A673 (cell line): ENCODE data around the gene LIMA1. TPM values are rescaled to one million over a fixed set of nuclear protein-coding genes. Genes with fewer than 3 reads are reported as not detected.

Source experiments
- BruUV-seq: library from RNA; stranded (reverse); fragments of 400-500 nt; replicated peaks from 2 replicates; lab custom pipeline; 2021; lab: Mats Ljungman, UMichigan
- CTCF ChIA-PET: fragments of 300-600 bp; sonication (Branson Sonifier 250); formaldehyde crosslinking; loops from one replicate; lab custom pipeline; 2022; ENCODE audit warnings: antibody characterized with exemption; lab: Charles Lee
- POLR2A ChIA-PET: fragments of 300-600 bp; sonication (Branson Sonifier 250); formaldehyde crosslinking; loops from one replicate; lab custom pipeline; 2022; ENCODE audit warnings: antibody characterized with exemption; ENCODE audit not compliant: low non-redundant PET; lab: Charles Lee
- DNase-seq: peaks from one replicate; pipeline ENCODE4 v3.0.0-alpha.2; 2015; ENCODE audit warnings: low spot score
- H3K27ac ChIP-seq: fragments of 200-600 bp; sonication (generic); 2 replicates; pipeline ENCODE4 v1.5.1; 2016; ENCODE audit warnings: mixed run types, low read depth, mild to moderate bottlenecking, mixed read lengths, antibody characterized with exemption, low read length; ENCODE audit not compliant: poor library complexity, severe bottlenecking
- H3K27me3 ChIP-seq: fragments of 200-600 bp; sonication (generic); replicated peaks from 2 replicates; pipeline ENCODE4 v1.6.1; 2017; ENCODE audit warnings: mixed run types, low read depth, mild to moderate bottlenecking, mixed read lengths, antibody characterized with exemption, low read length; ENCODE audit not compliant: insufficient read depth, poor library complexity
- H3K36me3 ChIP-seq: fragments of 200-600 bp; sonication (generic); 2 replicates; pipeline ENCODE4 v1.6.1; 2016; ENCODE audit warnings: mixed run types, mild to moderate bottlenecking, mixed read lengths, antibody characterized with exemption, low read length; ENCODE audit not compliant: insufficient read depth, poor library complexity, severe bottlenecking
- H3K4me1 ChIP-seq: fragments of 200-600 bp; sonication (generic); 2 replicates; pipeline ENCODE4 v1.6.1; 2017; ENCODE audit warnings: mixed run types, mild to moderate bottlenecking, mixed read lengths, antibody characterized with exemption, low read length; ENCODE audit not compliant: insufficient read depth, poor library complexity, severe bottlenecking
- H3K4me3 ChIP-seq: fragments of 200-600 bp; sonication (generic); 2 replicates; pipeline ENCODE4 v1.5.1; 2016; ENCODE audit warnings: low read depth, mixed run types, mild to moderate bottlenecking, mixed read lengths, low read length; ENCODE audit not compliant: poor library complexity, severe bottlenecking
- H3K9me3 ChIP-seq: fragments of 200-600 bp; sonication (generic); 2 replicates; pipeline ENCODE4 v1.6.1; 2016; ENCODE audit warnings: mixed run types, low read depth, mild to moderate bottlenecking, mixed read lengths, antibody characterized with exemption, low read length; ENCODE audit not compliant: poor library complexity, severe bottlenecking
- CTCF ChIP-seq: fragments of 300-800, 200-600 bp; sonication (generic); conservative IDR thresholded peaks from 2 replicates; pipeline ENCODE4 v1.5.1; 2017; ENCODE audit warnings: low read depth, mild to moderate bottlenecking, antibody characterized with exemption, low read length, moderate library complexity, mixed read lengths
- EZH2 ChIP-seq: fragments of 200-600 bp; sonication (generic); IDR thresholded peaks from 2 replicates; pipeline ENCODE4 v1.6.1; 2017; ENCODE audit warnings: borderline replicate concordance, low read depth, mild to moderate bottlenecking, mixed read lengths, antibody characterized with exemption, low read length; ENCODE audit not compliant: poor library complexity, severe bottlenecking
- intact Hi-C: fragments of 100-400 bp; cut with micrococcal nuclease; formaldehyde crosslinking; loops from one replicate; pipeline ENCODE4 v1.10.0; 2022; ENCODE audit not compliant: unreplicated experiment
- microRNA-seq: library from miRNA; unstranded; fragments of <30 nt; microRNA quantifications from one replicate; pipeline ENCODE4 v1.2.0, GENCODE V29; 2021
- total RNA-seq: library from RNA; stranded (reverse); gene quantifications from 2 replicates; pipeline ENCODE4 v1.2.3, GENCODE V29; 2021

The LIMA1 gene
- total RNA-seq, 1 experiment from 2014 or later: 77.6 TPM

GRCh38 chr12:50129290-50129689 lies 154.0 kb downstream of the LIMA1 start:
- no peak overlapping the region for H3K27ac ChIP-seq
- H3K27me3 ChIP-seq: no peaks in the 10 kb centered on the region
- BruUV-seq: no TSS peak
- H3K4me1 ChIP-seq: no peaks in the 10 kb centered on the region
- DNase-seq: no peak
- CTCF ChIA-PET: interaction anchor here (1.0 kb wide), 1 partner anchor 44 kb away, joined by 3 read pairs; the partner anchor contains the start of gene SMARCD1
- peaks cover 28% of the 10 kb centered on the region for H3K36me3 ChIP-seq
- intact Hi-C loops: no loop called here
- POLR2A ChIA-PET: no interaction called here
- no peak overlapping the region for H3K4me3 ChIP-seq
- TF ChIP-seq CTCF: no peak
- no peaks in the 10 kb centered on the region for H3K9me3 ChIP-seq

GRCh38 chr12:50127546-50127945 lies 155.8 kb downstream of the LIMA1 start:
- BruUV-seq: no TSS peak
- CTCF ChIA-PET: interaction anchor here (0.6 kb wide), 1 partner anchor 78 kb away, joined by 7 read pairs; no protein-coding TSS in a partner anchor
- POLR2A ChIA-PET: no interaction called here
- Histone ChIP-seq H3K27me3 (no peaks in the 10 kb centered on the region), H3K9me3 (no peaks in the 10 kb centered on the region), H3K4me3 (no peak overlapping the region), H3K36me3 (peaks cover 17% of the 10 kb centered on the region), H3K27ac (no peak overlapping the region), H3K4me1 (no peaks in the 10 kb centered on the region)
- DNase-seq: no peak
- TF ChIP-seq EZH2: no peak
- TF ChIP-seq CTCF: no peak
- intact Hi-C loops: no loop called here

Small RNA genes lying within 50 kb of the gene (microRNA-seq; reads per million reads assigned to microRNA genes)
- not detected for gene MIR1293

Other genes starting within 250 kb of the LIMA1 start
- gene ASIC1, start 225.9 kb downstream of the LIMA1 start, total RNA-seq: 2.7 and 5.5 TPM in 2 replicates
- gene SMARCD1, start 198.2 kb downstream of the LIMA1 start, total RNA-seq: 141 and 152 TPM in 2 replicates
- gene GPD1, start 179.5 kb downstream of the LIMA1 start, total RNA-seq: 0.58 and 1.3 TPM in 2 replicates
- 25.4 and 28.7 TPM in 2 replicates for gene COX14, start 171.3 kb downstream of the LIMA1 start, total RNA-seq
- gene CERS5, start 116.2 kb downstream of the LIMA1 start, total RNA-seq: 57.0 and 63.7 TPM in 2 replicates
- gene FAM186A, start 113.1 kb upstream of the LIMA1 start, total RNA-seq: not detected in 2 replicates
- gene LARP4, start 117.4 kb upstream of the LIMA1 start, total RNA-seq: 91.0 and 93.5 TPM in 2 replicates
- gene DIP2B, start 221.5 kb upstream of the LIMA1 start, total RNA-seq: 37.2 and 40.5 TPM in 2 replicates